NCI-H82 (cell line): ENCODE data around the gene DENND2A.
"Not testable (repeated sequence)": the region's sequence is repeated elsewhere in the genome, so short reads cannot be mapped to it uniquely, and the experiment has no call there.

Experiments
- DNase-seq: peaks from one replicate; lab custom pipeline; 2025; lab: John Stamatoyannopoulos, UW

Gene DENND2A

DNA sequence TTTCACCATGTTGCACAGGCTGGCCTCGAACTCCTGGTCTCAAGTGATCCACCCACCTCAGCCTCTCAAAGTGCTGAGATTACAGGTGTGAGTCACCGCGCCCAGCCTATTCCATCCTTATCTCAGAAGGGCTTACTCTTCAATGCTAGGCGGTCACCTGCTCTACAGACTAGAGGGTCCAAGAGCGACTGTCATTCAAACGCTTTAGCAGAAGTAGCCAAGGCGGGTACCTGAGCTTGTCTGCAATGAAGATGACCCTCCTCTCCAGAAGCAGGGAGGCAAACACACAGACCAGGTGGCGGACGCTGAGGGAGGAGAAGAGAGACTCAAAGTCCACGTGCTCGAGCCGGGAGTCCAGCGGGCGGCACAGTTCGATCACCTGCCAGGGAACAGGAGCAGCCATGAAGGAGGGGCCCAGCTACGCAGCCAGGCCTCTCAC is 96.2 kb downstream of the DENND2A start:
- DNase-seq, result no peak

DNA sequence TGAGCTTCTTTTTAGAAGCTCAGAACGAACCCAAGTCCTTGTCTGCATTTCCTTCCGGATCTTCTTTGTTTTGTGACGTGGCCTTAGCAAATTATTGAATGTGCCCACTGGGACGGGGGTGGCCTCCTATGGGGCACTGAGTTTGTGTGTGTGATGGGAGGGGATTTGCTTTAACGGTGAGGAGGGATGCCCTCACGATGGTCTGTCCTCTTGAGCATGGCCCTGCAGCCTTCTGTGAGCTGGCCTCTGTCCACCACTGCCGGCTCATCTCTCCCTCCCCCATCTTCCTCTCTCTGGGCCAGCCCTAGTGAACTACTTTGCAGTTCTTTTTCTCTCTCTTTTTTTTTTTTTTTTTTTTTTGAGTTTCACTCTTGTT is 98.4 kb downstream of the DENND2A start:
- no peak for DNase-seq

DNA sequence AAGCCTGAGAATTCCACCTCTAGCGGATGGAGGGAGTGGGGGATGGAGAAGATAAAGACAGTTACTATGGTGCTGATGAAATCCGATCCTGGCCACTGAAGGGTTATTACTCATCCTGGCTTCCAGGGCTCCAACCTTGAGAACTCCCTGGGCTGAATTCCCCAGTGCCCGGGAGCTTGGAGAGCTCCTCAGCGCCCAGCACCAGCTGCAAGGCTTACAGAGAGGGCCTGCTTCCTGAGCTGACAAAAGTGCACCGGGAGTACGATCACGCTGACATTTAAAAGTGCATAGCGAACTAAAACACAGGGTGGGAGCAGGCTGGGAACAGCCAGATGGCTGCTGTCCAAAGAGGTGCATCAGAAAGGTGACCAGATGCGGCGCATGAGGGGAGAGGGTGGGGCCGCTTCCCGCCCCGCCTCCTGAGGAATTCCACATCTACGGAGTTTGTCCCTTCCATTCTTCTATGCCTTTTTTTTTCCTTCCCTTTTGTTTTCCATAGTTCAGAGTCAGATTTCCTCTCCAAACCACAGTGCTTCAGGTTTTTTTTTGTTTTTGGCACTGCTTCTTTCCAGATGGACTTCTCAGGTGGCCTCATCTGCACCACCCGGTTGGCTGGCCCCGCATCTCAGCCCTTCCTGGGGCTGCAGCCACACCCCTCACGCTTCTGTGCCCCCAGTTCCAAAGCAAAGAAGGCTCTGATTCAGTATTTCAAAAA is 98.9 kb downstream of the DENND2A start:
- peak; percentile 97 for DNase-seq

DNA sequence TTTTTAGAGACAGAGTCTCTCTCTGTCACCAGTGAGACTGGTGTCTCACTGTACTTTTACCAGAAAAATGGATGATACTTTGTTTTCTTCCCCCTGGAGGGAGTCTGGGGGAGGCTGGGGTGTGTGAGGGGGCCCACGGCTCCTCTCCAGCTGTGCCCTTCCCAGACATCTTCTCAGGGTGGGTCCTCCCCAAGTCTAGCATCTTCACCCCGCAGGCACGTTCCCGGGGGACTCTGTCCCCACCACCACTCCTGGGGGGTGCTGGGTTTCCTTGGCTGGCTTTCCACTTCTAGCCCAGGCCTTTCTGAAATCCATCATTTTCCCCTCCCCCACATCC is 99.5 kb downstream of the DENND2A start:
- DNase-seq, result no peak

DNA sequence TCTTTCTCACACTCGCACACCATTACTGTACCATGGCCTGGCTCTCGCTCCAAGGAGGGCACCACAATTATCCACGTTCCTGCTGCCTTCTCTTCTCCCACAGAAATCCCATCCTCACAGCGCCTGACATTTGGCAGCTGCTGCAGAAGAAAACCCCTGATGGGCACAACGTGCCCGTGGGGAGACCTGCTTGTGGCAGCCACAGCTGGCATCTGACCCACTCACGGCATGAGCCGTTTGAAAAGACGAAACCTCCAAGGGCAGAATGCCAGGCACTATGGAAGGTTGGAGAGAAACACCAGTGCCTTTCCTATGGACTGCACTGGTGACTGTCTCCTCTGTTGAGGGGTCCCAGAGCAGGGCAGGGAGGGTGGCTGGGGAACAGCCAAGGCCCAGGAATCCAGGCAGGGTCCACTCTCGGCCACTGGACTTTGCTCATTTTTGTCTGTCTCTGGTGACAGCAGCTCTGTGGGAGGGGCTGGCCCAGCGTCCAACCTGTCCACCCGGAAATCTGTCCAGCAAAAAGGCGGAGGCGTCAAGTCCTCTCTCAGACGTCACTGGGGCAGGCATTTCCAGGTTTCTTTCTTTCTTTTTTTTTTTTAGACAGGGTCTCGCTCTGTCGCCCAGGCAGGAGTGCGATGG is 100.4 kb downstream of the DENND2A start:
- no peak for DNase-seq

DNA sequence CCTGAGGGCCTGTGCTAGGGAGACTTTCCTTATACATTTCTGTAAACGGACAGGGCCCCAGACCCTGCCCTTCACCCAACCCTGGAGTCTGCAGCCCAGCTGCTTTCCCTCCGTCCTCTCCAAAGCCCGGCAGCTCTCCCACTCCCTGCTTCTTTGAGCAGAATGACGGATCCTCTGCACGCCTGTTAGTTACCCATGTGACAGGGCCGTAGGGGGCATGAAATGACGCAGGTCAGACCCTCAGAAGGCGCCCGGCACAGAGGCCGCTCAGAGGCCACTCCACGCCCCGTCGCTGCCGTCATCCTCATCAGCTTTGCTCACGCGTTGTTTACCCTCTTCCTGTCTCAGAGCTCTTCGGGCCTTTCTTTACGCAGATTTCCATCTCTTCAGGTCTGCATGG is 101.2 kb downstream of the DENND2A start:
- no peak for DNase-seq

DNA sequence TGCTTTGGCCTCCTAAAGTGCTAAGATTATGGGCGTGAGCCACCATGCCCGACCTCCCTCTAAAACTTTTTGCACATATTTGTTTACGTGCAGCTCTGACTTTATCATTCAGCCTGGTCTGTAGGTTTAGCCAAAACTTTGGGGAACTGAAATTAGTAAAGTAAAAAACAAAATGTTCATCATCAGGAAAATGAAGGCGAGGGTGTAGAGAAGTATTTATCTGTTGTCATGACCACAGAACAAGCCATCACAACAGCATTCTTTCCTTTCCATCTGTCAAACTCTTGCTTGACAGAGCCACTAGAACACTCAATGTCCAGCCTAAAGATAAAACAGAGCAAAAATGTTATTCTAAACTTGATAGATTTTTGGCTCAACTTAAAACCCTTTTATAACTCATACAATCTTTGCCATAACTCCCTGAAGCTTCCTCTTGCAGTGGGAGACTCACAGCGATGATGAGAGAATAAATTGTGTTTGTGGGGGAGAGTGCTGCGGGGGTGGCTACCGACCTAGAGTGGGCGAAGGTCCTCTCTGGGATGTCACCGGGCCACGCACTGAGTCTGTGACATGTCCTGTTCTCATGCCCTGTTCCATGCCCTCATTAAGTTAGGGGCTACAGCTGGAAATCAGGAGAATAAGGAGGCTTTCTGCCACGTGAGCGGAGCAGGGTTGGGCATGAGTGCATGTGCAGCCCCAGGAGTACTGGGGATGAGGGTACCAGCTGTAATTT is 102.7 kb downstream of the DENND2A start:
- no peak for DNase-seq

DNA sequence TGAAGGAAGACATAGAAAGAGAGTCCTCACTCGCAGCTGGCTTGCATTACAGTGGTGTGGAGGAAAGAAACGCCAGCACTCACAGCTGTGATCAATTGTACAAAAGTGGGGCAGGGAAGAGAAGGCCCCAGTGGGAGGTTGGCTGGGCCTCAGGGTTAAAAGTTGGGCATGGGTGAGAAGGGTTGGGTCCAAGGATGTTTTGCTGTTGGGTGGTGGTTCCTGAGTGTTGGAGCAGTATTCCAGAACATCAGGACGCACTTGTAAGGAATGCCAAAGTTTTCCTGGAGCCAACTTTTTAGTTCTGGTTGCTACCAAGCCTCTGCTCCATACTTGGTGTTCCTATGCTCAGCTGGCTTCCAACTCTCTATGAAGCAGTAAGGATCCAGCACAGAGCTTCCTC is 105.9 kb downstream of the DENND2A start:
- no peak for DNase-seq

DNA sequence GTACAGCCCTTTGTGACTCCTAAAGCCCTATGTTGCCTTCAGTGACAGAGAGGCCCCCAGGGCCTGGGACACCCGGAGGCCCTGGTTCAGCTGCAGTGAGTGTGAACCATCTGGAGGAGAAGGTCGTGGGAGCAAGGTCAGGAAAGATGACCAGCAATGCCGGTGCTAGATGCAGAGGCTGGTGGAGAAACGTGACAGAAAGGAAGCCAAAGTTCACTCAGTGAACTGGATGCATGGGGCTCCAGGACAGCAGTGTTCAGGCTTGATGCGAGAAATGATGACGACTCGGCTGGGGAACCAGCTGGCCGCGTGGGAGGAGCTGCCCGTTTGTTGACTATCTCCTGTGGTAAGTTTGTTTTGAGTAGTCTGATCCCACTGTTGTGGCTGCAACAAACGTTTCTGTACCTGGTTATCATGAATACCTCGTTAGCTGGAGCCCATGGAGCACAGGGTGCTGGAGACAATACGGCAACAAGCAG is 107.2 kb downstream of the DENND2A start:
- DNase-seq, result no peak

DNA sequence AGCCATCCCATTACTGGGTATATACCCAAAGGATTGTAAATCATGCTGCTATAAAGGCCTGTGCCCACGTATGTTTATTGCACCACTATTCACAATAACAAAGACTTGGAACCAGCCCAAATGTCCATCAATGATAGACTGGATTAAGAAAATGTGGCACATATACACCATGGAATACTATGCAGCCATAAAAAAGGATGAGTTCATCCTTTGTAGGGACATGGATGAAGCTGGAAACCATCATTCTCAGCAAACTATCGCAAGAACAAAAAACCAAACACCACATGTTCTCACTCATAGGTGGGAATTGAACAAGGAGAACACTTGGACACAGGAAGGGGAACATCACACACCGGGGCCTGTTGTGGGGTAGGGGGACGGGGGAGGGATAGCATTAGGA is 111.2 kb downstream of the DENND2A start:
- DNase-seq, result not testable (repeated sequence)

DNA sequence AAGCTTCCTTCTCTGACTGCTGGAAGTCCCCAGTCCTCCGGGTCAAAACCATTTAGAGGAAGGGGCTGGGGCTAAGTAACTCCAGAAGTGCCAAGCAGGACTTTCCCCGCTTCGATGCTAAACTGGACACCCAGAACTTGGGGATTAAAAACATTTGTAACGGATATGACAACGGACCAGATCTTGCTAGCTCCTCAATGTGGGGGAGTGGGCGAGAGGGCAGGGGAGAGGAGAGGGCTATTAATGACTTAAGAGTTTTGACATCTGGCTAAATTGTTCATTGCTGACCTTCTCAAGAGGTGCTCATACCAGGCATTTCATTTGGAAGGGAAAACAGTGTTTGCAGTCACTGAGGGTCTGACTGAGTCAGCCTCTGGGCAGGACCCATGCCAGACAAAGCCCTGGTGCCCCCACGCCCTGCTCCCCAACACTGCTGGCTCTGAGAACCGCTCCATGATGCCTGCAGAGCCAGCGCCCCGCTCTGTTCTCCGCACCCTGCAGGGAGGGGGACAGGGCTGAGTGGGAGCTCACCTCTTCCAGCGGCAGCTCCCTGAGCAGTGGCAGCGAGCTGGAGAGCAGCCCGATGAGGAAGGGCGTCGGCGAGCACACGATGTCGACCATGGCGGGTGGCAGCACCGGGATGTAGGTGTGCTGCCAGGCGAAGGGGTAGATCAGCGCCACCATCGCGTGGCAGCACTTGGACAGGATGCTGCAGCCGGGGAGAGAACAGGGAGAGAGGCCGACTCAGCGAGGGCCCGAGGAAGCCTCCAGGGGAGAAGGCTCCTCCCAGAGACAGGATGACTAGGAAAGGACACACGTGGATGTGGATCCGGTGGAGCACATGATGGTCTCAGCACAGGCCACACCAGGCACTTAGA is 113.6 kb downstream of the DENND2A start:
- no peak for DNase-seq

DNA sequence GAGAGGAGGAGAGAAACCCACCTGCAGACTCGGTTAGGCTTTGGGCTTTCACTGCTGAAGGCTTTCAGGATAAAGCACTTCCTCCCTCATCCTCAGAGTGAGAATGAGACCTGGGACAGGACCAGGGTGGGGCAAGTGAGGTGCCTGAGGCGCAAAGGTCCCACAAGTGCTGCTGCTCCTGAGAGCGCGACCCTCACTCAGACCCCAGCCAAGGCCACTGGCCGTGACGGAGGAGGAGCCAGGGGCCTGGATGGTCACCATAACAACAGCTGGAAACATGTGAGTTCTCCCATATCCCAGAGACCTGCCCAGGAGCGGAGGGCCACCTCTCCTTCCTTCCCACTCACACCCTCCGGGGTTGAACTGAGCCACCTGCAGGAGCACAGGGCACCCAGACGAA is 114.4 kb downstream of the DENND2A start:
- no peak for DNase-seq

DNA sequence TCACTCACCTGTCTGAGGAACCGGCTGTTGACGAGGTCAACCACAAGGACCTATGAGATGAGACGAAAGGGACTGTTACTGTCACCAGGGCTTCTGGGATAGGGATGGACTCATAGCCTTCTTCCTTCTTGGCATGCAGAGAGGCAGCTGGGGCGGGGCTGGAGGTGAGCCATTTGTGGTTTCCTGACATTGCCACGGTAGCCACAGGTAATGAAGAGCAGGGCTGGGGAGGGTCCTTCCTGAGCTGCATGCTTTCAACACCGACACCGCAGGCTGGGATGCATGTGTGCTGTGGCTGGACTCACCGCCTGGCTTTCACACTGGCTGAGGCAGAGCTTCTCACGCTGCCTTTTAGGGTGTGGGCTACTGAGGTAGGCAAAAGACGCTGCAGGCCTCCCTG is 114.9 kb downstream of the DENND2A start:
- DNase-seq, result no peak

DNA sequence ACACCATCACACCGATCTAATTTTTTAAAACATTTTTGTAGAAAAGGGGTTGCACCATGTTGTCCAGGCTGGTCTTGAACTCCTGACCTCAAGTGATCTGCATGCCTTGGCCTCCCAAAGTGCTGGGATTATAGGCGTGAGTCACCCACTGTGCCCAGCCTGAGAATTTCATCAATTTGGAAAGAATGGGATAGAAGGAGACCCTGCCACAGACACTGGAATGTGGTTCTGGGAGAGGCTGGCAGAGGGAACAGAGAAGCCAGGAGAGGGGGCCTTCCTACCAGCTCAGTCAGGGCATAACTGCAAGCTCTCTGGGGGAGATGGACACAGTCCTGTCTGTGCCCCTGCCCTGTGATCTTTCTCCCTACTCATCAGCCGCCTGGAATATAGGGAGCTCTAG is 119.2 kb downstream of the DENND2A start:
- no peak for DNase-seq

DNA sequence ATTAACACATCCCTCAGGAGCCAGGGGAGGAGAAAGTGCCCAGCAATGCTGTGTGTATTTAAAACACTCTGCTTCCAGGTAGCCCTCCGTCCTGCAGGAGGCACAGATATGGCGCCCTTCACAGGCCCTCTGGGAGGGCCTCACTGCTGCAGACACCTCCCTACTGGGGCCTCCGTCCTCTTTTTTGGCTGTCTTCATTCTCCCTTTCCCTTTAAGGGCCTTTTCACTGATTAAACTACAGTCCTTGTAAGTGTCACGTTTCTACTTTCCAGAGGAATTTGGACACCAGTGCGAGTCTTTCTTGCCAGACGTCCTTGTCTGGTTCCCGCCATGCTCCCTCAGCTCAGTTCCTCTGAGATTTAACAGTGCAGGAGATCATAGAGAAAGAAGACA is 121.6 kb downstream of the DENND2A start:
- no peak for DNase-seq

DNA sequence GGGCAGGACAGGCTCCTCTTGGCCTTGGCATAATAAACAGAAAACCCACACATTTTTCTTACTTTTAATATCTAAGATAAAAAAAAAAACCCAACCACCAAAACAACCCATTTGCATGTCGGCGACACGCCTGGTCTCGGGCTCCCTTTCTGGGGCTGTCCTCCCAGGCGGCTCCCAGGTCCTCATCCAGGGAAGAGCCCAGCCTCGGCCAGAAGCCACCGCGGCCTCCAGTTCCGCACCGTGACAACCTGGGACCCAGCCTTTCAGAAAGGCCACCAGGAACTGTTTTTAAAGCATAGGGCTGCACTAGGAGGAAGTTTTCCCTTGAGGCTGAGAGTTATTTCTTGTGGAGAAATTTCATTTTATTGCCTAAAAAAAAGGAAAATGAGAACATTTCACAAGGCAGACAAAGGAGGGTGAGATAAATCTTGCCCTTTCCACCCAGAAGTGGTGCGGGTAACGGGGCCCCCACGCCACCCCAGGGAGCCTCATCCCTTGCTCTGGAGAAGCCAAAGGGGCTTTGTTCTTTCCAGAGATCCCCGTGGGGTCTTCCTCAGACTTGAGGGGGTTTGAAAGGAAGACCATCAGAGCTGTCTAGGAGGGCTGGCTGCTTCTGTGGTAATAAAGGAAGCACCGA is 122.1 kb downstream of the DENND2A start:
- DNase-seq, result no peak

DNA sequence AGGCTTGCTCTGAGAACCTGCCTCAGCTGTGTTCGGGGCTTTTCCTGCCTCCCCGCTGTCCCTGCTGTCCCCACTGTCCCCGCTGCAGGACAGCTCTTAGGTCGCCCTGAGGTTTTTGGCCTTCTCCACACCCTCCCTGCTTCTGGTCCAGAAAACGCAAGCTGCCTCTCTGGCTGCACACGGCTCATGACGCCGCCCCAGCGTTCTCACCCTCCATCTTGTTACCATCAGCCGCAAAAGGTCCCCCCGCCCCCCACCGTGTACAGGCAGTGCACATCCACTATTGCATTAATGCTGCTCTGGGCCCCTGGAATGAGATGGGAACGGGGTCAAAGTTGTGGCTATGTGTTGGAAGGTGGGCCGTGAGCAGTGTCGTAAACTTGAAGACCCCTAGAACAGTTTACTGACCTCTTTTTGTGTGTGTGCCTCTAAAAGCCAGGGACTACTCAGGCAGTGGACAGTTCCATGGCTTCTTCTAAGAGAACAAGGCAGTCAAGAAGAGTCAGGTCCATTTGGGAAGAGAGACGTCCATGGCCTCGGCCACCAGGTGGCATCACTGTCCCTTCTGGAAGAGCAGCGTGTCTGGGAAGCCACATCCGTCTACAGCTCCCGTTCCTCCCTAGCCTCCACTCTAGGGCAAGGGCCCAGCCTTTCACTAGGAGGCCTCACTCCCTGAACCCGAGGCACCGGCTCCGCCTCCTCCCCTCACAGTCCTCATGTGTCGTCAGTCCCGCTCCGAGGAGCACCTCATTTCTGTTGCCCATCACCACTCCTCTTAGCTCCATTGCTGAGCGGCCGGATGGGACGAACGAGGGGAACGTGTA is 122.9 kb downstream of the DENND2A start:
- peak; percentile 96 for DNase-seq

DNA sequence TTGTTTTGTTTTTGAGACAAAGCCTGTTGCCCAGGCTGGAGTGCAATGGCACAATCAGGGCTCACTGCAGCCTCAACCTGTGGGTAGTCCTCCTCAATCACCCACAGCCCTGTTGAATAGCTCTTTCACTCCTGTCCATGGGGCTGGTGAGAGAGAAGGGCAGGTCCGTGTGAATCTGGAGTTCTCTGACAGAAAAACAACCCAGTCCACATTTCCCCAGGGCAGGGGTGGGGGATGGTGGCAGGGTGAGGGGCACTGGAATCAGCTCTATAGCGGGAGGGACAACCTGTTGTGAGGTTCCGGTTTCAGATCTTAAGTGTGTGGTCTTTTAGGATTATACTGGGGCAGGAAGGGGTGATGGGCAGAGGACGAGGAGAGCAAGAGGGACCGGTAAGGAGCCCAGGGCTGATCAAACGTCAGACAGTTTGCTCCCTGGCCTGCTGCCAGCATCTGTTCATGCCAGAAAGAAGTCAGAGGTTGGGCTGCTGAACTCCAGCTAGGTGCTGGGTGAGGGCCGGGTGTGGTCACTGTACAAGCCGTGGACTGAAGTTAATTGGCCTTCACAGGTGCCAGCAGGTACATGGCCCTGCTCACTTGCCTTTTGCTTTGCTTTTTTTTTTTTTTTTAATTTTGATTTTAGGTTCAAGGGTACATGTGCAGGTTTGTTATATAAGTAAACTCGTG is 128.2 kb downstream of the DENND2A start:
- DNase-seq, result peak; percentile 74

DNA sequence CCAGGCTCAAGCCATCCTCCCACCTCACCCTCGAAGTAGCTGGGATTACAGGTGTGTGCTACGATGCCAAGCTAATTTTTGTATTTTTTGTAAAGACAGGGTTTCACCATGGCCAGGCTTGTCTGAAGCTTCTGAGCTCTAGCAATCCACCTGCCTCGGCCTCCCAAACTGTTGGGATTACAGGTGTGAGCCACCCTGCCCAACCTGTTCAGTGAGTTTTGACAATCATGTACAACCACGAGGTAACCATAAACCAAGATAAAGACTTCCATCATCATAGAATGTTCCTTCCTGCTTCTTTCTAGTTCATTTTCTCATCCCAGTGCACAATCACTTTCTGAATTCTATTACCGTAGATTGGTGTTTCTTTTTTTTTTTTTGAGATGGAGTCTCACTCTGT is 130.8 kb downstream of the DENND2A start:
- DNase-seq, result no peak

DNA sequence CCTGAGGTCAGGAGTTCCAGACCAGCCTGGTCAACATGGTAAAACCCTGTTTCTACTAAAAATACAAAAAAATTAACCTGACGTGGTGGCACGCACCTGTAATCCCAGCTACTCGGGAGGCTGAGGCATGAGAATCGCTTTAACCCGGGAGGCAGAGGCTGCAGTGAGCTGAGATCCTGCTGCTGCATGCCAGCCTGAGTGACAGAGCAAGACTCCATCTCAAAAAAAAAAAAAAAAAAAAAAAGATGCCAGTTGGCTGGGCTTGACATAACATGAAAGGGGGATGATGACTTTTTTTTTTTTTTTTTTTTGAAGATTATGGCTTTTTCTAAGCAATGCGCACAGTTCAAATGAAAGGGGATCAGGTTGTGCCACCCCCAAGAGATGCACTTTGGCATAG is 133.1 kb downstream of the DENND2A start:
- DNase-seq, result not testable (repeated sequence)
